SU-DHL-6 (cell line): Measurements from ENCODE around the gene CD101.

ENCODE experiments used
- H2AFZ ChIP-seq: fragments of 200-600 bp; sonication (generic); 2 replicates; pipeline ENCODE4 v1.6.1; 2014; ENCODE audit warnings: low read depth, mild to moderate bottlenecking, moderate library complexity, mixed read lengths, antibody characterized with exemption, low read length; ENCODE audit not compliant: severe bottlenecking
- H3F3A ChIP-seq: fragments of 200-600 bp; shearing (Covaris generic); 2 replicates; pipeline ENCODE4 v1.6.0; 2016; ENCODE audit warnings: antibody characterized with exemption, mild to moderate bottlenecking; ENCODE audit not compliant: insufficient read depth
- H3K27ac ChIP-seq: fragments of 200-600 bp; sonication (generic); 2 replicates; pipeline ENCODE4 v1.5.1; 2016; ENCODE audit warnings: low read depth, mild to moderate bottlenecking, low read length, moderate library complexity, mixed read lengths
- H3K27me3 ChIP-seq: fragments of 200-600 bp; sonication (generic), shearing (Covaris generic); 2 replicates; pipeline ENCODE4 v1.6.0; 2014; ENCODE audit warnings: mild to moderate bottlenecking, low read length
- H3K36me3 ChIP-seq: fragments of 200-600 bp; sonication (generic); 2 replicates; pipeline ENCODE4 v1.6.1; 2014; ENCODE audit warnings: mild to moderate bottlenecking, low read length, mixed read lengths
- H3K4me2 ChIP-seq: fragments of 300-600, 200-600 bp; shearing (Covaris generic), sonication (generic); 2 replicates; pipeline ENCODE4 v1.6.0; 2014; ENCODE audit warnings: low read length, low read depth, mild to moderate bottlenecking; ENCODE audit not compliant: poor library complexity, severe bottlenecking
- H3K4me3 ChIP-seq: fragments of 200-600 bp; sonication (generic); 2 replicates; pipeline ENCODE4 v1.5.1; 2014; ENCODE audit warnings: antibody characterized with exemption, low read length, mild to moderate bottlenecking, mixed read lengths; ENCODE audit not compliant: insufficient read depth, poor library complexity, severe bottlenecking
- H3K79me2 ChIP-seq: fragments of 200-600 bp; sonication (generic); 2 replicates; pipeline ENCODE4 v1.6.1; 2014; ENCODE audit warnings: mild to moderate bottlenecking, low read length, moderate library complexity; ENCODE audit not compliant: insufficient read depth
- H3K9ac ChIP-seq: fragments of 200-600 bp; sonication (generic); 2 replicates; pipeline ENCODE4 v1.7.0; 2014; ENCODE audit warnings: mild to moderate bottlenecking, low read length
- H3K9me2 ChIP-seq: fragments of 200-600 bp; sonication (generic); replicated peaks from 2 replicates; pipeline ENCODE4 v1.6.1; 2014; ENCODE audit warnings: low read length; ENCODE audit not compliant: insufficient read depth
- H3K9me3 ChIP-seq: fragments of 200-600 bp; sonication (generic); 2 replicates; pipeline ENCODE4 v1.6.1; 2014; ENCODE audit warnings: low read length, mixed read lengths; ENCODE audit not compliant: insufficient read depth
- H4K20me1 ChIP-seq: fragments of 200-600 bp; sonication (generic); 2 replicates; pipeline ENCODE4 v1.6.1; 2014; ENCODE audit warnings: low read depth, mild to moderate bottlenecking, antibody characterized with exemption, low read length, moderate library complexity, mixed read lengths
- EZH2phosphoT487 ChIP-seq: fragments of 200-600 bp; sonication (generic), shearing (Covaris generic); conservative IDR thresholded peaks from 2 replicates; pipeline ENCODE4 v1.6.1; 2018; ENCODE audit warnings: mild to moderate bottlenecking, antibody characterized with exemption, low read length, moderate library complexity, mixed read lengths
- TF ChIP-seq, protein P1 (sequence below): fragments of 200-600 bp; sonication (generic); IDR thresholded peaks from one replicate; pipeline ENCODE4 v1.5.1; 2017; ENCODE audit warnings: antibody characterized with exemption, mild to moderate bottlenecking, low read length, moderate library complexity; ENCODE audit not compliant: insufficient read depth, poor library complexity, severe bottlenecking

Gene CD101

DNA sequence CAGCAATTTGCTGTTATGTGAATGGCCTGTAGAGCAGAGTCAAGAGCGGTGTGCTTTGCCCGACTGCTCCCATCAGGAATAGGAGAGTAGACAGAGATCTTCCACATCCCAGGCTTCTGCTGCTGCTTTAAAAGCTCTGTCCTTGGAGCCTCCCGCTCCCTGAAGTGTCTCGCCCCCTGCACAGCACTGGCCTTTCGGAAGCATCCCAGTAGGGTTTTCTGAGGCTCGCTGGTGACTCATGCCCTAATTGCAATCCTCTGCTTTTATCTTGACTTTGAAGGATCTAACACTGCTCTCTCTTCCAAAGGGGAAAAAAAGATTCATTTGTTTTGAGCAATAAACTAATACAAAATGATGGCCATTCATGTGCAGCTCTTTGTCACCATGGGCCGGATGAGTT, 13.3 kb upstream of the CD101 start:
- Histone ChIP-seq H3K36me3 (no peaks in the 10 kb centered on the region), H3K9ac (no peak overlapping the region), H4K20me1 (no peaks in the 10 kb centered on the region), H3K27me3 (no peaks in the 10 kb centered on the region), H3K4me3 (no peak overlapping the region), H3K9me2 (no peaks in the 10 kb centered on the region), H3K79me2 (no peaks in the 10 kb centered on the region), H3K27ac (no peak overlapping the region), H3K4me2 (no peak overlapping the region), H2AFZ (no peak overlapping the region), H3F3A (no peaks in the 10 kb centered on the region), H3K9me3 (no peaks in the 10 kb centered on the region)
- TF ChIP-seq, protein P1, sequence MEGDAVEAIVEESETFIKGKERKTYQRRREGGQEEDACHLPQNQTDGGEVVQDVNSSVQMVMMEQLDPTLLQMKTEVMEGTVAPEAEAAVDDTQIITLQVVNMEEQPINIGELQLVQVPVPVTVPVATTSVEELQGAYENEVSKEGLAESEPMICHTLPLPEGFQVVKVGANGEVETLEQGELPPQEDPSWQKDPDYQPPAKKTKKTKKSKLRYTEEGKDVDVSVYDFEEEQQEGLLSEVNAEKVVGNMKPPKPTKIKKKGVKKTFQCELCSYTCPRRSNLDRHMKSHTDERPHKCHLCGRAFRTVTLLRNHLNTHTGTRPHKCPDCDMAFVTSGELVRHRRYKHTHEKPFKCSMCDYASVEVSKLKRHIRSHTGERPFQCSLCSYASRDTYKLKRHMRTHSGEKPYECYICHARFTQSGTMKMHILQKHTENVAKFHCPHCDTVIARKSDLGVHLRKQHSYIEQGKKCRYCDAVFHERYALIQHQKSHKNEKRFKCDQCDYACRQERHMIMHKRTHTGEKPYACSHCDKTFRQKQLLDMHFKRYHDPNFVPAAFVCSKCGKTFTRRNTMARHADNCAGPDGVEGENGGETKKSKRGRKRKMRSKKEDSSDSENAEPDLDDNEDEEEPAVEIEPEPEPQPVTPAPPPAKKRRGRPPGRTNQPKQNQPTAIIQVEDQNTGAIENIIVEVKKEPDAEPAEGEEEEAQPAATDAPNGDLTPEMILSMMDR = no peak

DNA sequence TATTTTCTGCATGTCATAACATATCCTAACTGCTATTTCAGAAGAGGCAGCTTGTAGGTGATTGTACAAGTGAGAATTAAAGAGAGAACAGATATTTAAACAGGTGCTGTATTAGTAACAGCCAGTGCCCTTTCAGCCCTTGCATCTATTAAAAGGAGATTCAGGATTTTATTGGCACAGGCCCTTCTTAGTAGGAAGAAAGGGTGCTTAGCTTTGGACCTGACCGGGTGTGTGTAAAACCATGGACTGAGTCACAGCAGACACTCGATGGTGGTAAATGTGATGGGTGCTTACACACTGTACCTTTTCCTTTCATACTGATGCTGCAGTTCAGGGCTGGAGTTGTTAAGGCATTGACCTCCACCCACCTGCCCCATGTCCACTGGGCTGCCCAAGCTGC, 12.7 kb upstream of the CD101 start:
- Histone ChIP-seq H3F3A (no peaks in the 10 kb centered on the region), H3K9ac (no peak overlapping the region), H4K20me1 (no peaks in the 10 kb centered on the region), H3K4me3 (no peak overlapping the region), H3K79me2 (no peaks in the 10 kb centered on the region), H3K27me3 (no peaks in the 10 kb centered on the region), H3K9me3 (no peaks in the 10 kb centered on the region), H3K27ac (no peak overlapping the region), H3K9me2 (no peaks in the 10 kb centered on the region), H3K36me3 (no peaks in the 10 kb centered on the region), H2AFZ (no peak overlapping the region), H3K4me2 (no peak overlapping the region)
- TF ChIP-seq EZH2phosphoT487 = no peak
- TF ChIP-seq, protein P1 = no peak

DNA sequence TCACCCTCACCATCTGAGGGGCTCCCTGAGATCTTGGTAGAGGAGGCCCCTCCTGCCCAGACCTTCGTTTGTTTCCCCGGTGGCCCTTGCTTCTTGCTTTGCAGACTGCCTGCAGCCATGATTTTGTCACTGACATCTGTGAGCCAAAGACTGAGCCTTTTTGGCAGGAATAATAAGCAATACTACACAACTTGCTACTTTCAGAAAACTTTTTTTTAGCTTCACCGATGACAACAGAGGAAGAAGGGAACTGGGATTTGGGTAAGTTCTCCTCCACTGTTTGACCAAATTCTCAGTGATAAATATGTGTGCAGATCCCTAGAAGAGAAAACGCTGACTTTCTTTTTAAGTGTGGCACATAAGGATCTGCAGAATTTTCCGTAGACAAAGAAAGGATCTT, 11.7 kb upstream of the CD101 start:
- Histone ChIP-seq H2AFZ (no peak overlapping the region), H3K27ac (no peak overlapping the region), H3K9ac (no peak overlapping the region), H3K4me2 (no peak overlapping the region), H3F3A (no peaks in the 10 kb centered on the region), H4K20me1 (no peaks in the 10 kb centered on the region), H3K27me3 (no peaks in the 10 kb centered on the region), H3K4me3 (no peak overlapping the region), H3K36me3 (no peaks in the 10 kb centered on the region), H3K79me2 (no peaks in the 10 kb centered on the region), H3K9me3 (no peaks in the 10 kb centered on the region), H3K9me2 (no peaks in the 10 kb centered on the region)
- TF ChIP-seq EZH2phosphoT487 = no peak
- TF ChIP-seq, protein P1 = no peak

DNA sequence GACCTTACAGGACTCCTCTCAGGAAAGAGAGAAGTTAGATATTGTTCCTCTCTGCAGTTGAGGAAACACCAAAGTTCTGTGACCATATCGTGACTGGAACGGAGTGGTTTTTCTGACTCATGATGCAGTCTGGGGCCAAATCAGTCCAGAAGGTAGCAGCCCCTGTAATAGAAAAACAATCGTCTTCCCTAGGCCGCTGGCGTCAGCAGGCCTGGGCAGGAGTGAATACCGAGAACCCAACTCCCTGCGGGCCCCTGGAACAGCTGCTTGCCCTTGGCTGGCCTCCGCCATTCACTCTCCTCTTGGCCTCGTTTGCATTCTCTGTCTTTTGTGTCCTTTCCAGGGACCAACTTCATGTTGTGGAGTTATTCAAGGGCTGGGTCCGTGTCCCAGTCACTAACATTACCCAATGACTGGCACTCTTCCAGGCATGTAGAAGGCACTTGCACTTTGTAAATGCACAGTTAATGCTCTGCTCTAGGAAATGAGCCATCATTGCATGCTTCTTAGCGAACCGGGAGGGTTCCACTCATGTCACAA, 10.9 kb upstream of the CD101 start:
- no peak for TF ChIP-seq EZH2phosphoT487
- TF ChIP-seq, protein P1 = no peak
- no peaks in the 10 kb centered on the region for H3K79me2 ChIP-seq
- H3K9me2 ChIP-seq = no peaks in the 10 kb centered on the region
- no peak overlapping the region for H3K4me3 ChIP-seq
- H3K27ac ChIP-seq = no peak overlapping the region
- no peaks in the 10 kb centered on the region for H4K20me1 ChIP-seq
- no peaks in the 10 kb centered on the region for H3K36me3 ChIP-seq
- H3K4me2 ChIP-seq = no peak overlapping the region
- H3K9ac ChIP-seq = no peak overlapping the region
- no peaks in the 10 kb centered on the region for H3K27me3 ChIP-seq
- H3F3A ChIP-seq = no peaks in the 10 kb centered on the region
- H3K9me3 ChIP-seq = no peaks in the 10 kb centered on the region
- H2AFZ ChIP-seq = no peak overlapping the region
